K562 (cell line): Measurements from ENCODE around the gene EPHA1. TPM values are rescaled to one million over a fixed set of nuclear protein-coding genes. Genes with fewer than 3 reads are reported as not detected.
A peak's percentile ranks its signal among the peaks of the same experiment; 100 is the strongest.

Experiments
- ATAC-seq: fragments of 200-7000 bp; cut with Tn5 transposase; 3 replicates; pipeline ENCODE4 v1.9.1; 2020; ENCODE audit warnings: moderate library complexity
- BruUV-seq: library from RNA; stranded (reverse); fragments of 400-500 nt; replicated peaks from 2 replicates; lab custom pipeline; 2021; lab: Mats Ljungman, UMichigan
- CTCF ChIA-PET: fragments of 300-600 bp; formaldehyde crosslinking; extraction: SDS; loops from one replicate; lab custom pipeline; 2021; ENCODE audit warnings: low intra/inter-chr PET ratio; lab: Yijun Ruan, JAX
- POLR2A ChIA-PET: fragments of 300-600, 350-650 bp; sonication (Branson Sonifier 250); formaldehyde crosslinking; extraction: SDS; loops from one replicate; lab custom pipeline; 2021; ENCODE audit warnings: antibody characterized with exemption, inconsistent platforms; lab: Yijun Ruan, JAX
- DNase-seq, 4 experiments: peaks; one replicate each; pipeline versions ENCODE4 v3.0.0 to v3.0.0-alpha.2; 2011 to 2018; ENCODE audit warnings: low spot score in 3 of 4, mixed read lengths in 3 of 4; ENCODE audit errors: extremely low read depth in 1 of 4
- FAIRE-seq: peaks from 2 replicates; lab custom pipeline; 2011; peaks lifted over from hg19 to GRCh38; lab: Jason Lieb, UNC
- H2AFZ ChIP-seq: 2 replicates; pipeline ENCODE4 v1.6.0; 2011; ENCODE audit warnings: low read depth, low read length, control low read depth, inconsistent platforms
- H3K27ac ChIP-seq: fragments of 200-600 bp; 3 replicates; pipeline ENCODE4 v1.8.0; 2011; ENCODE audit warnings: low read depth, mild to moderate bottlenecking, control low read depth, inconsistent platforms, low read length, moderate library complexity, mixed read lengths; ENCODE audit errors: extremely low read depth
- H3K27me3 ChIP-seq, 2 experiments: fragments of 300-600 bp in 1 of 2; 2 replicates in 1 of 2; 3 replicates in 1 of 2; pipeline versions ENCODE4 v1.6.0 to v1.8.0; 2011; ENCODE audit warnings: inconsistent platforms in 2 of 2, low read length in 2 of 2, mild to moderate bottlenecking in 1 of 2, mixed read lengths in 1 of 2, moderate library complexity in 1 of 2; ENCODE audit not compliant: control insufficient read depth in 2 of 2, insufficient read depth in 2 of 2
- H3K36me3 ChIP-seq: fragments of 300-600 bp; 3 replicates; pipeline ENCODE4 v1.8.0; 2011; ENCODE audit warnings: mild to moderate bottlenecking, low read length, inconsistent platforms; ENCODE audit not compliant: control insufficient read depth, insufficient read depth
- H3K4me1 ChIP-seq, 2 experiments: fragments of 200-600 bp in 1 of 2; replicated peaks in 1 of 2; 2 replicates in 1 of 2; 3 replicates in 1 of 2; pipeline versions ENCODE4 v1.5.1 to v1.8.0; 2011; ENCODE audit warnings: inconsistent platforms in 2 of 2, low read length in 2 of 2, mild to moderate bottlenecking in 1 of 2, mixed read lengths in 1 of 2, moderate library complexity in 1 of 2; ENCODE audit not compliant: control insufficient read depth in 2 of 2, insufficient read depth in 2 of 2
- H3K4me2 ChIP-seq: 2 replicates; pipeline ENCODE4 v1.6.1; 2011; ENCODE audit warnings: low read length, control low read depth, inconsistent platforms, mixed read lengths; ENCODE audit not compliant: insufficient read depth
- H3K4me3 ChIP-seq: fragments of 200-600 bp; sonication (generic), shearing (Covaris generic); 2 replicates; pipeline ENCODE4 v1.5.1; 2016; ENCODE audit warnings: control low read depth, inconsistent platforms
- H3K79me2 ChIP-seq: fragments of 200-600 bp; 3 replicates; pipeline ENCODE4 v1.8.0; 2011; ENCODE audit warnings: low read length, inconsistent platforms; ENCODE audit not compliant: control insufficient read depth, insufficient read depth
- H3K9ac ChIP-seq, 2 experiments: 2 replicates each; pipeline versions ENCODE4 v1.6.0 to v1.6.1; 2011; ENCODE audit warnings: low read depth in 2 of 2, low read length in 2 of 2, control low read depth in 1 of 2, inconsistent platforms in 1 of 2, mild to moderate bottlenecking in 1 of 2, mixed read lengths in 1 of 2; ENCODE audit not compliant: insufficient read depth in 1 of 2
- H3K9me1 ChIP-seq: one replicate; pipeline ENCODE4 v1.6.0; 2011; ENCODE audit warnings: inconsistent platforms, mild to moderate bottlenecking, low read length, moderate library complexity; ENCODE audit not compliant: control insufficient read depth, insufficient read depth
- H3K9me3 ChIP-seq: replicated peaks from 2 replicates; pipeline ENCODE4 v1.5.1; 2011; ENCODE audit warnings: low read depth, low read length, inconsistent platforms; ENCODE audit not compliant: control insufficient read depth, insufficient read depth
- H4K20me1 ChIP-seq: replicated peaks from 2 replicates; pipeline ENCODE4 v1.6.1; 2011; ENCODE audit warnings: low read length, inconsistent platforms, mixed read lengths; ENCODE audit not compliant: control insufficient read depth, insufficient read depth
- ETV5 ChIP-seq: sonication (generic); formaldehyde crosslinking; IDR thresholded peaks from 2 replicates; pipeline ENCODE4 v1.4.0; 2020; ENCODE audit warnings: low read depth, mild to moderate bottlenecking, missing genetic modification reagents
- HDAC3 ChIP-seq: fragments of 450-650 bp; IDR thresholded peaks from 2 replicates; pipeline ENCODE4 v1.6.1; 2018; ENCODE audit warnings: borderline replicate concordance, mild to moderate bottlenecking, moderate library complexity; ENCODE audit not compliant: partially characterized antibody
- ID3 ChIP-seq, 2 experiments: fragments of 250-450 bp in 1 of 2; fragments of 450-650 bp in 1 of 2; sonication (Bioruptor Pico) in 1 of 2; IDR thresholded peaks; 2 replicates each; pipeline versions ENCODE4 v1.6.1 to v1.8.0; 2016 to 2021; ENCODE audit warnings: mild to moderate bottlenecking in 2 of 2, moderate library complexity in 2 of 2, missing compliant biosample characterization in 1 of 2, missing genetic modification characterization in 1 of 2
- KDM5B ChIP-seq: fragments of 200-600 bp; sonication (generic); IDR thresholded peaks from 2 replicates; pipeline ENCODE4 v1.6.1; 2012; ENCODE audit warnings: low read depth, mild to moderate bottlenecking, moderate library complexity, low read length, control low read depth, inconsistent platforms; ENCODE audit not compliant: insufficient replicate concordance
- SPI1 ChIP-seq: IDR thresholded peaks from 2 replicates; pipeline ENCODE4 v1.6.1; 2011; ENCODE audit warnings: low read depth, low read length, control low read depth, borderline replicate concordance
- WGBS: fragments of 100-300 bp; shearing (Covaris generic); methylation state at CpG from one replicate; pipeline ENCODE4 v1.1.6; 2016; ENCODE audit warnings: low coverage, mixed read lengths; ENCODE audit not compliant: insufficient coverage; ENCODE audit errors: missing lambda C conversion rate; 5-methylcytosine and 5-hydroxymethylcytosine counted together
- in situ Hi-C: fragments of 300-500 bp; cut with MboI; formaldehyde crosslinking; loops from 4 replicates; pipeline ENCODE4 v1.15.0; 2018; ENCODE audit warnings: inconsistent platforms, mixed read lengths
- intact Hi-C: fragments of 100-400 bp; cut with micrococcal nuclease; formaldehyde crosslinking; loops from 2 replicates; pipeline ENCODE4 v1.14.2; 2022
- polyA plus RNA-seq, 8 experiments: library from polyadenylated mRNA; depleted of rRNA in 4 of 8; stranded (reverse) in 5 of 8; unstranded in 3 of 8; fragments of >200 nt; fragmentation: Nextera tagmentation in 2 of 8; fragmentation: Illumina TruSeq in 1 of 8; extraction: Ambion mirVana in 2 of 8; extraction: Trizol in 1 of 8; gene quantifications; 2 replicates each; pipeline versions ENCODE4 v1.2.1 to v1.2.3, GENCODE V29; 2011 to 2014; ENCODE audit warnings: inconsistent platforms in 1 of 8, missing spikeins in 1 of 8
- total RNA-seq, 7 experiments: library from RNA; depleted of rRNA in 6 of 7; stranded (reverse); fragments of >200 nt in 6 of 7; fragmentation: Illumina TruSeq in 2 of 7; extraction: Trizol in 2 of 7; gene quantifications; 2 replicates each; pipeline versions ENCODE4 v1.2.1 to v1.2.3, GENCODE V29; 2011 to 2021; ENCODE audit warnings: low replicate concordance in 1 of 7

EPHA1 gene
- total and polyA plus RNA-seq, 9 of the 15 experiments (the other 6 are each of a cell fraction or from before 2014, with no cell fraction given): 0.22 to 0.57 (median 0.32) TPM; not detected in 6

GRCh38 chr7:143359771-143360353 lies 48.8 kb downstream of the EPHA1 start:
- no peak for TF ChIP-seq ETV5 (CRISPR knock-in tag)
- TF ChIP-seq KDM5B: peak; percentile 29
- TF ChIP-seq SPI1: peak; percentile 97
- no peak for TF ChIP-seq ID3 (CRISPR knock-in tag; IDR thresholded peaks at IDR 0.05)
- TF ChIP-seq ID3 (tag; IDR thresholded peaks at IDR 0.05): 0 out of 2 replicates have a peak, but pooled peaks have one; percentile 13
- no peak for TF ChIP-seq HDAC3
- peaks cover 67 to 75% of the 10 kb centered on the region in 2 experiments for H3K27me3 ChIP-seq
- H3K9me3 ChIP-seq: no peaks in the 10 kb centered on the region
- H3K79me2 ChIP-seq: no peaks in the 10 kb centered on the region
- in situ Hi-C loops (no loop called here), intact Hi-C loops (no loop called here)
- ATAC-seq: peak; percentile 15; the same call in 2 of the 3 replicates
- no TSS peak for BruUV-seq
- POLR2A ChIA-PET: interaction anchor here (1.7 kb wide), 1 partner anchor 11 kb away, joined by 7 read pairs; no protein-coding TSS in a partner anchor
- FAIRE-seq: no peak
- H3K27ac ChIP-seq: no peak overlapping the region
- H4K20me1 ChIP-seq: peaks cover 9% of the 10 kb centered on the region; the same call in 1 of the 2 replicates
- H3K36me3 ChIP-seq: no peaks in the 10 kb centered on the region
- H3K9ac ChIP-seq: 0 out of 4 replicates have a peak overlapping the region, but pooled peaks of 1 of the 2 experiments have one; percentile 54
- CTCF ChIA-PET: no interaction called here
- H3K9me1 ChIP-seq: peaks cover 3% of the 10 kb centered on the region
- no peak for DNase-seq
- whole genome bisulfite sequencing: 3% methylated on average over 11 of the region's 11 CpGs
- H3K4me2 ChIP-seq: no peak overlapping the region
- H3K4me3 ChIP-seq: no peak overlapping the region
- H2AFZ ChIP-seq: no peak overlapping the region
- H3K4me1 ChIP-seq: peaks cover 0 to 17% of the 10 kb centered on the region in 2 experiments; a peak in 2 of 5 replicates
